Esophagus squamous epithelium (tissue), 5 donors: ENCODE results near the gene HBG2. TPM values are rescaled to one million over a fixed set of nuclear protein-coding genes. Genes with fewer than 3 reads are reported as not detected.

Experiments used
- DNase-seq: peaks from one replicate; lab custom pipeline; 2025; lab: John Stamatoyannopoulos, UW
- H3K27ac ChIP-seq, 4 donors: fragments of 200-600 bp; sonication (generic); one replicate each; pipeline ENCODE4 v1.5.1; 2016 to 2019; ENCODE audit warnings: mild to moderate bottlenecking in 1 of 4
- H3K27me3 ChIP-seq, 4 donors: fragments of 200-600 bp; sonication (generic); 1 replicate in 3 of 4; 2 replicates in 1 of 4; pipeline versions ENCODE4 v1.5.1 to v1.6.0; 2017 to 2021; ENCODE audit warnings: antibody characterized with exemption in 1 of 4
- H3K36me3 ChIP-seq, 3 donors: fragments of 200-600 bp; sonication (generic); one replicate each; pipeline ENCODE4 v1.5.1; 2016 to 2019
- H3K4me1 ChIP-seq, 3 donors: fragments of 200-600 bp; sonication (generic); one replicate each; pipeline ENCODE4 v1.5.1; 2017 to 2019
- H3K4me3 ChIP-seq, 4 donors: fragments of 200-600 bp; sonication (generic); 1 replicate in 3 of 4; 2 replicates in 1 of 4; pipeline ENCODE4 v1.5.1; 2016 to 2019; ENCODE audit warnings: mild to moderate bottlenecking in 2 of 4, moderate library complexity in 1 of 4
- H3K9me3 ChIP-seq, 3 donors: fragments of 200-600 bp; sonication (generic); one replicate each; pipeline ENCODE4 v1.5.1; 2016 to 2019
- POLR2A ChIP-seq, 4 donors: fragments of 450-650 bp; IDR thresholded peaks; one replicate each; pipeline ENCODE4 v1.6.1; 2017; ENCODE audit warnings: antibody characterized with exemption in 4 of 4, mild to moderate bottlenecking in 4 of 4, moderate library complexity in 3 of 4
- WGBS, 2 donors: methylation state at CpG; one replicate each; pipeline ENCODE4 v1.1.5; 2018; 5-methylcytosine and 5-hydroxymethylcytosine counted together
- intact Hi-C: fragments of 100-400 bp; cut with DNase I; formaldehyde crosslinking; loops from one replicate; pipeline ENCODE4 v1.15.0; 2022
- total RNA-seq, 4 donors: library from RNA; depleted of rRNA; stranded (reverse); fragments of >200 nt; gene quantifications; one replicate each; pipeline ENCODE4 v1.1.0, GENCODE V29; 2016
- TF ChIP-seq, protein P1 (sequence below), 6 experiments: fragments of 450-650 bp in 4 of 6; fragments of 200-600 bp in 2 of 6; sonication (generic) in 2 of 6; IDR thresholded peaks; one replicate each; pipeline ENCODE4 v1.5.1; 2016 to 2019; ENCODE audit warnings: antibody characterized with exemption in 6 of 6, mild to moderate bottlenecking in 4 of 6, moderate library complexity in 4 of 6
- donor health status: DM: yes; HTN: yes; CAD: no.

Gene HBG2
- total RNA-seq, 4 donors from 2014 or later, result not detected

DNA sequence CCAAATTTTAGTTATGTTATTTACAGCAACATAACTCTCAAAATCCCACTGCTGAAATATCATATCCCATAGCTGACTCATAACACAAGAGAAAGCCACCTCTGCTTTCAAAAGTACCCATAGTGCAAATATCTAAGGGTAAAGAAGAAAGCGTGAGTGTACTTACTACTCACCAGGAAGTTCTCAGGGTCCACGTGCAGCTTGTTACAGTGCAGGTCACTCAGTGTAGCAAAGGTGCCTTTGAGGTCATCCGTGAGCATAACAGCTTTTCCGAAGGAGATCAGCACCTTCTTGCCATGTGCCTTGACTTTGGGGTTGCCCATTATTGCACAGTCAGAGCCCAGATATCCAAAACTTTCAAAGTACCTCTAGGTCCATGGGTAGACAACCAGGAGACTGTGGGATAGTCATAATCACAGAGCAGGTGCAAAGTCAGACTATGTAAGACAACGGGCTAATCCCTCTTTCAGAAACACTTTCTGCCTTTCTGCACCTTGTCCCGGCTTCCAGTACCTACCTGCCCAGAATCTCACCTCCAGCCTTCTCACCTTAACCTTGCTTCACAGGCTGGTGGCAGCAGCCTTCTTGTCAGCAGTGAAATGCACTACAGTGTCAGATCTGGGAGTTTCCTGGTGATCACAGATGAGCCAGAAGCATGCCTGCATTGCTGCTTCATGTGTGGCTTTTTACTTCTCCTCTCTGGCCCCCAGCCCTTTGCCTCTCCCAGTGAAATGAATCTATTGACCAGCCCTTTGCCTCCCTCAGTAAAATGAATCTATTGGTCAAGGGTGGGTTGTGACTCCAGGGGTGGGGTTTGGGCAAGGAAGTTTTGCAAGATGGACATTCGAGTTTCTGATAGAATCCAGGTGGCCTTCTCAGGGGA is 11.4 kb downstream of the HBG2 start:
- Histone ChIP-seq H3K27ac (no peak overlapping the region), H3K4me3 (no peak overlapping the region), H3K36me3 (no peaks in the 10 kb centered on the region), H3K4me1 (no peaks in the 10 kb centered on the region), H3K27me3 (no peaks in the 10 kb centered on the region), H3K9me3 (no peaks in the 10 kb centered on the region)
- WGBS, 2 donors, result 65% methylated on average over 5 to 7 of the region's 7 CpGs
- no peak for TF ChIP-seq POLR2A (IDR thresholded peaks at IDR 0.05)
- TF ChIP-seq, protein P1, sequence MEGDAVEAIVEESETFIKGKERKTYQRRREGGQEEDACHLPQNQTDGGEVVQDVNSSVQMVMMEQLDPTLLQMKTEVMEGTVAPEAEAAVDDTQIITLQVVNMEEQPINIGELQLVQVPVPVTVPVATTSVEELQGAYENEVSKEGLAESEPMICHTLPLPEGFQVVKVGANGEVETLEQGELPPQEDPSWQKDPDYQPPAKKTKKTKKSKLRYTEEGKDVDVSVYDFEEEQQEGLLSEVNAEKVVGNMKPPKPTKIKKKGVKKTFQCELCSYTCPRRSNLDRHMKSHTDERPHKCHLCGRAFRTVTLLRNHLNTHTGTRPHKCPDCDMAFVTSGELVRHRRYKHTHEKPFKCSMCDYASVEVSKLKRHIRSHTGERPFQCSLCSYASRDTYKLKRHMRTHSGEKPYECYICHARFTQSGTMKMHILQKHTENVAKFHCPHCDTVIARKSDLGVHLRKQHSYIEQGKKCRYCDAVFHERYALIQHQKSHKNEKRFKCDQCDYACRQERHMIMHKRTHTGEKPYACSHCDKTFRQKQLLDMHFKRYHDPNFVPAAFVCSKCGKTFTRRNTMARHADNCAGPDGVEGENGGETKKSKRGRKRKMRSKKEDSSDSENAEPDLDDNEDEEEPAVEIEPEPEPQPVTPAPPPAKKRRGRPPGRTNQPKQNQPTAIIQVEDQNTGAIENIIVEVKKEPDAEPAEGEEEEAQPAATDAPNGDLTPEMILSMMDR (IDR thresholded peaks at IDR 0.05), result no peak
- intact Hi-C loops, result no loop called here
- no peak for DNase-seq

DNA sequence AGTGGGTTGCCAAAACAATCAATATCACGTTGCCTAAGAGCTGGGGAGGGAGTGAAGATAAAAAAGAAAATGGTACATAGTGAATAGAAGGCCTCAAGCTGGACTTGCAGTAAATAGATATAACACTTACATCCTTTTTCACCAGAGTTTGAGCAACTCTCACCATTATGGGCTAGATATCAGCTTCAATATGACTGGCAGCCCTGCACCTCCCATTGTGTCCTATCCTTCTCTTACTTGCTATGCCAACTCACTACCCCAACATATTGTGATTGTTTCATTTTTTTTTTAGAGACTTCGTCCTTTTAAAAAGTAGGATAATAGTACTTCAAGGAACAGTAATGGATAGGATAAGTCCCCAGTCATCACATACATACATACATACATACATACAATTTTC is 12.4 kb downstream of the HBG2 start:
- 48 to 55% methylated on average over 2 of the region's 2 CpGs for WGBS, 2 donors
- intact Hi-C loops, result no loop called here

DNA sequence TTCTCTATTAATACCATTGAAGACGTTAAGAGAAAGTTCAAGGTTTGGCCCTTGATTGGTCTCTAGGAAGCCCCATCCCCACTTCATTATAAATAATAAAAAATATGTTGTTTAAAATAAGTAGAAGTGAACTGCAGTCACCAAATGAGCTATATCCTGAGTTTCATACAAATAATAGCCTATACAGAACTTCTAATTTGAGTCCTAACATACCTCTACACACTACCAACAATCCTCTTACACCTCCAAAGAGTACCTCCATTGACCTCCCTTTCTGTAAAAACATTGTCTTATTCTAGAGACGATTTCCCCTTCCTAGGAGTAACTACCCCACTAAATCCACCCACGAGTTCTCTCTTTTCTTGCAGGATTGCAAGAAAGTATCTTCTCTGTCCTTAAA is 13.1 kb downstream of the HBG2 start:
- Histone ChIP-seq H3K9me3 (no peaks in the 10 kb centered on the region), H3K36me3 (no peaks in the 10 kb centered on the region), H3K4me3 (no peak overlapping the region), H3K27ac (no peak overlapping the region), H3K27me3 (no peaks in the 10 kb centered on the region), H3K4me1 (no peaks in the 10 kb centered on the region)
- WGBS, 2 donors, result 46 to 56% methylated on average over 3 of the region's 3 CpGs
- intact Hi-C loops, result no loop called here
- DNase-seq, result no peak
- TF ChIP-seq POLR2A (IDR thresholded peaks at IDR 0.05), result no peak
- TF ChIP-seq, protein P1 (IDR thresholded peaks at IDR 0.05), result no peak

More for the DNA sequence above, 12.4 kb downstream of the HBG2 start:
- TF ChIP-seq, protein P1 (IDR thresholded peaks at IDR 0.05), result no peak
- TF ChIP-seq POLR2A (IDR thresholded peaks at IDR 0.05), result no peak
- H3K36me3 ChIP-seq, result no peaks in the 10 kb centered on the region
- H3K27ac ChIP-seq, result no peak overlapping the region
- no peak overlapping the region for H3K4me3 ChIP-seq
- H3K9me3 ChIP-seq, result no peaks in the 10 kb centered on the region
- no peaks in the 10 kb centered on the region for H3K27me3 ChIP-seq
- H3K4me1 ChIP-seq, result no peaks in the 10 kb centered on the region
- no peak for DNase-seq

DNA sequence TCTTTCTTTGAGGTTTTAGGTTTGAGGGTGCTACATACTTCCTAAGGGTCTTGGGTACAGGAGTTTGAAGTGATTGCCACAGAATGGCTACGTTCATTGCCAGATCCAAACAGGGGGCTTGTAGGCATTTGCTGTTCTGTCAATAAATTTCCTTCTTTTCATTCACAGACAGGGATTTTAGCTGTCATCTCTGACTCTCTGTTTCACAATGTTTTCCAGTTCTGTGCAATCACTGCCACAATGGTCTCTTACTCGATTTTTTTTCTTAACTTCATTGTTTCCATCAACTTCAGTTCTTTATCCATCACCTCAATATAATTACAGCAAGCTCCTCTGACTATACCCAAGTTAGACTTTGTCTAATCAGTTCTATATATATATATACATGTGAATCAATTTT is 14.1 kb downstream of the HBG2 start:
- intact Hi-C loops, result no loop called here
- Histone ChIP-seq H3K36me3 (no peaks in the 10 kb centered on the region), H3K27ac (no peak overlapping the region), H3K4me3 (no peak overlapping the region), H3K9me3 (no peaks in the 10 kb centered on the region), H3K4me1 (no peaks in the 10 kb centered on the region), H3K27me3 (no peaks in the 10 kb centered on the region)
- no peak for TF ChIP-seq POLR2A (IDR thresholded peaks at IDR 0.05)
- TF ChIP-seq, protein P1 (IDR thresholded peaks at IDR 0.05), result no peak
- WGBS, 2 donors, result 43 to 46% methylated on average over 2 of the region's 2 CpGs
- DNase-seq, result no peak

DNA sequence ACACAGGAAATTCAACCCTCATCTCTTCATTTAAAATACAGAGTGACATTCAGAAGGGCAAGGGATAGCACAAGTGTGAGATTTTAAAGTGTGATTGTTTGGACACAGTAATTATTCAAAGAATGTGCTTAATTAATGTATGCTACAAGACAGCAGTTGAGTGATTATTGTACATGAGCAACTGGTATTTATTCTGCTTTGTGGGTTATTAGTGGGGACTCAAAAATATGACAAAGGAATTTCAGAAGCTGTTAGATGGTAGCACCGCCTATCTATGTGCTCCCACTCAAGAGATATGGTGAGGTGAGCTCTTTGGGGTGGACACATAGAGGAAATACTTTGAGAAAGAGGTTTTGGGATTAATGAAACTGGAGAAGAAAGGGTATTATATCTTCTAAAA is 14.5 kb downstream of the HBG2 start:
- intact Hi-C loops, result no loop called here
- H3K27me3 ChIP-seq, result no peaks in the 10 kb centered on the region
- H3K27ac ChIP-seq, result no peak overlapping the region
- H3K4me3 ChIP-seq, result no peak overlapping the region
- no peaks in the 10 kb centered on the region for H3K4me1 ChIP-seq
- no peak for TF ChIP-seq POLR2A (IDR thresholded peaks at IDR 0.05)
- TF ChIP-seq, protein P1 (IDR thresholded peaks at IDR 0.05), result no peak
- no peaks in the 10 kb centered on the region for H3K9me3 ChIP-seq
- WGBS, 2 donors, result 71 to 81% methylated on average over 1 of the region's 1 CpG
- no peak for DNase-seq
- no peaks in the 10 kb centered on the region for H3K36me3 ChIP-seq
